DMS53 treated with DMSO at 0.1 percent for 48 hours (cell line): ENCODE results near the gene DYRK1A.

Experiments
- DNase-seq: peaks from one replicate; lab custom pipeline; 2025; ENCODE audit not compliant: unreplicated experiment; lab: John Stamatoyannopoulos, UW

Gene DYRK1A

DNA sequence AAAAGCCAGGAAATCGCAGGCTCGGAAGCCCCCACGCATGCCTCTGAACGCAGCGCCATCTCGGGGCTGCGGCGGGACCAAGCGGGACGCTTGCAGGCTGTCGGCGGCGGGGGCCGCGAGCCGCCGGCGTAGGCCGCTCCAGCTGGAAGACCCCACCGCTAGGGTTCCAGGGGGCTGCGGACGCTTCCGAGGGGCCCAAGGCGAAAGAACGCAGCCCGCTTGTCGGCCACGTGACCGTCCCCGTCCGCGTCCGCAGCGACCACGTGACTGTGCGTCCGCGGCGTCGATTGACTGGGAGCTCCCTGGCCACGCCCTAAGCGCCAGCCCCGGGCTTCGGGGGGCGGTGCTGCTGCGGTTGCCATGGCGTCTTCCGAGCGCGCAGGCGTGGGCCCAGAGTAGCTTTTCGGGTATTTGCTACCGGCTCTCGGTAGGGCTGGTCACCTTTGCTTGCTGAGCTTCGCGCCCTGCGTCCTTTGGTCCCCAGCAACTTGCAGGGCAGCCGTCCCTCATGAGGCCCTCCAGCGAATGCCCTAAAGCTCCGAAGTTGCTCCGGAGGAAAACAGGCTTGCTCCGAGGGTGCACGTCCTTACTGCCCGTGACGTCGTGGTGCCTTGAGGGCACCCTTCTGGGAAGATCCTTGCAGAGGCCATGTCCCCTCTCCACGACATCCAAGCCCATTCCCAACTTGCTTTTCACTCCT, 197.2 kb downstream of the DYRK1A start:
- DNase-seq = peak; percentile 84

DNA sequence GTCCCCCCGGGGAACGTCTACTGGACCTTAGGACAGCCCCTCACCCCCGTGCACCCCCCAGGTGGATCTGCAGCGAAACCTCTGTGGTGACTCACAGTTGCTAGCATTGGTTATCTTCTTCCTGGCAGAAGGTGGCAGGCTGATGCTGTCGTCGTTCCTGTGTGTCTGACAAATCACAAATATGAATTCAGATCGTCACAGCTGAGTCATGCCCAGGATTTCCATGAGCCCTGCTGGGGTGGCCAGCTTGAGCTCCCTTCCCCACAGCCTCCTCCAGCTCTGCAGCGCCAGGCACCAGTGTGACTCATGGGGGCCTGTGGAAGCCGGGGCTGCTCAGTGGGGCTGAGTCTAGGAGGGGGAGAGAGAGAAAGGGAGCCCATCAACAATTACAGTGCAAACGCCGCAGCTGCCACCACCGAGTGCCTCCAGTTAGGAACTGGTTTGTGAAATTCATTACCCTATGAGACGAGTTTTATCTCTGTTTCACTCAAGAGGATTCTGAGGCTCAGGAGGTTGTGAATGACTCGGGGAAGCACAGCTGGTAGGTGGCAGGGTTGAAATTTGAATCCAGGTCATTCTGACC, 197.9 kb downstream of the DYRK1A start:
- peak; percentile 74 for DNase-seq

DNA sequence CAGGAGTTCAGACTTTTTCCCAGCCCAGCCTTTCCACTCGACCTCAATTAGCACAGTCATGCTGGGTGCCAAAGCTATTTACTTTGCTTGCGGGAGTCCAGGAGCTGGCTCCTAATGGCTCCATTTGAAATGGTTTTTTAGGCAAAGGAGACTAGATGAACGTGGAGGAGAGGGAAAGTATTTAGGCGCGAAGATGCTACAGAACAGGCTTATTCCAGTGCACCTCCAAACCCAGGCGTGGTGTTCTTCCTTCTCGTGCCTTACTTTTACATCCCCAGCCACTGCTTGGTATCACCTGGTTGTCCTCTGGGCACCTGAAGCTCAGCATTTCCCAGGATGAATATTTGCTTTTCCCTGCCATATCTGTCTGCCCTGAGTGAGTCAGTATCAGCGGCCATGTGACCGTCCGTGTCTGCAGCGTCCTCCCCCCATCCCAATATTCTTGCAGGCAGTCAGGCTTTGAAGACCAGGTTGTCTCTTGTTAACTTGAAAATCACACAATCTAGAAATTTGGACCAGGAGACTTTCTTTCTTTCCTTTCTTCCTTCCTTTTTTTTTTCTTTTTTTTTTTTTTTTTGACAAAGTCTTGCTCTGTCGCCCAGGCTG, 198.5 kb downstream of the DYRK1A start:
- DNase-seq = peak; percentile 35

DNA sequence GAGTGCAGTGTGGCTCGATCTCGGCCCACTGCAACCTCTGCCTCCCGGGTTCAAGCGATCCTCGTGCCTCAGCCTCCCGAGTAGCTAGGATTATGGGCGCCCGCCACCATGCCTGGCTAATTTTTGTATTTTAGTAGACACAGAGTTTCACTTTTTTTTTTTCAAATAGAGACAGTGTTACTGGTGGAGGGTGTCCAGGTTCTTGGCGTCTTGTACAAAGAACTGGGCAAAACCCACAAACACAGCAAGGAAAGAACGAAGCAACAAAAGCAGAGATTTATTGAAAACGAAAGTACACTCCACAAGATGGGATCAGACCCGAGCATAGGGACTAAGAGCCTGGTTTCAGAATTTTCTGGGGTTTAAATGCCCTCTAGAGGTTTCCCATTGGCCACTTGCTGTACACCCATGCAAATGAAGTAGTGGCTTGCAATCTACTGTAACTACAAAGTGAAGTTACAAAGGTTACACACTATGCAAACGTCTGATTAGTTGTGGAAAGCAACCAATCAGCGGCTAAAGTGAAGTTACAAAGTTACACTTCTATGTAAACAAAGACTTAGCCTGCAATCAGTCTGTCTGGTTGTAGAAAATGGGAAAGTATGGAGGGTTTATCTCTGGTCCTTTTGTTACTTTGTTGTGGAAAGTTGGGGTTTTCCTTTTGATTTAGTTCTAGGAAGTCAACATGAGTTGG, 199.1 kb downstream of the DYRK1A start:
- no peak for DNase-seq

DNA sequence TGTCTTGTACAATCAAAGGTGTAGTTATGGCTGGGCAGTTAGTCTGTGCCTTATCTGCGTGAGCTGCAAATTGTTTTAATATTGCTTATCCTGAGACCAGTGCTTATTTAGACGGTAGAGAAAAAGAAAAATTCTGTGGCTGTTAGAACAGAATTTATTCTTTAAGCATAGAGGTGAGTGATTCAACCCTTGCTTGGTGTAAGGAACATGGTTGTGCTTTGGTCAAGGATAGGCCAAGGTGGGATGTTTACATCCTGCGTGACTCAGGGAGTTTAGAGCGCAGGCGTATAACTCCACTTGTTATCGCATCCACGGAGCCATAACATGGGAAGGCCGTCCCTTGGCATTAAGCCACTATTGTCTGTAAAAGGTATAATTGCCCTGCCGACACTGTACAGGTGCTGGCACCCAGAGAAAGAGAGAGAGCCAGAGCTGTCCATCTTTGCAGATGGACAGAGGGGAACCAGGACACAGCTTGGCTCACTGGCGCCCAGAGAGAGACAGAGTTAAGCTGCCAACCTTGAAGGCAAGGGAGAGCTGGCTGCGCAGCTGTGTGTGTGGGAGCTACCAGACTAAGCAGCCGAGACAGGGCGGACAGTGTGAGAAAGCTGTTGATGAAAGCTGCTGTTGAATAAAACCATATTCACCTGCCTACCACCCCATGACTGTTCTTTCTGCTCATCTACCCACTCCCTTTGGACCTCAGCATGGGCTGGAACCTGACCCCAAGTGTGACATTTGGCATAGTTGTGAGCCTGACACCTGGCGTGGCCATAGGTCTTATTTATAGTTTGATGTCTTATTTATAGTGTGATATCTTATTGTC, 200.4 kb downstream of the DYRK1A start:
- no peak for DNase-seq

DNA sequence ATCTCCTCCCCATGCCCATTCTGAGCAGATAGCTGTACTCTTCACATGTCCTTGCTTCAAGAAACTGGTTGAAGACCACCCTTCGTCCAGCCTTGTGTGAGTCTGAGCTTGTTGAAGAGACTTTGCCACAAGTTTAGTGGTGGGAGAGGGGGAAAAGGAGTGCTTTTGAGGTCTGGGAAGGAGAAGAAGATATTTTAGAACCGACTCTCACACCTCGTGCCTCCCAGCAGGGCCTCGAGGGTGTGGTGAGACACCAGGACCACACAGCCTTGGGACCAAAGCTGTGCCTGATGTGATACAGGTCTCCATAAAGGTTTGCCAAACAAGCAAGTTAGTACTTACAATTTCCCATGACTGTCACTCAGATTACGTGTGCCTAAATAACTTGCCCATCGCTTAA, 201.8 kb downstream of the DYRK1A start:
- no peak for DNase-seq

DNA sequence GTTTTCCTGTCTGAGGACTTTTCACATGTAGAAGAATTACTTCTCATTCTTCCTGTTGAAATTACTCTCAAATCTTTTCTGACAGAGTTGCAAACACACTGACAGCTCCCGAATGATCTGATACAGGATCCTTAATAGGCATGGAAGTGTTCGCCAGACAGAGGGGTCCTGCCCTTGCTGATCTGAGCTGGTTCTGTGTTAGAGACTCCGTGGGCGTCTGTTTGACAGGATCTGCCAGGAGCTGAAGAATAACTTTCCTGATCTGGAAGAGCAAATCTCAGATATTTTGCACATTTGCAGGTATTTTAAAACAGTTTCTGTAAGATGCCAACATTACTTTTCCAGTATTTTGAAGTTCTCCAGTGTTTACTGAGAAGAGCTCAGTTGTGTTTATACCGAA, 202.3 kb downstream of the DYRK1A start:
- DNase-seq = no peak

DNA sequence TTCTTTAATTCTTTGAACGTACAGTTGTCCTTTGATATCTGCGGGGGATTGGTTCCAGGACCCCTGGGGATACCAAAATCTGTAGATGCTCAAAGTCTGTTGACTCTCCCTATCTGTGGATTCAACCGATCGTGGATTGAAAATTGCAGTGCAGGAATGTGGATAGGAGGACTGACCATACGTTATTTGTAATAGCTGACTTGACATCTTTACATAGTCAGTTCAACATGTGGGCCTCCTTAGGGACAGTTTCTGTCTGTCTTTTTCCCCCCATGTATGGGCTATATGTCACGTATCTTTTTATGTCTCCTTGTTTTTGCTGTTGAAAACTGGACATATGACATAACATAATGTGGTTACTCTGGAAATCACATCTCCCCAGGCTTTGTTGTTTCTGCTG, 204.9 kb downstream of the DYRK1A start:
- no peak for DNase-seq

DNA sequence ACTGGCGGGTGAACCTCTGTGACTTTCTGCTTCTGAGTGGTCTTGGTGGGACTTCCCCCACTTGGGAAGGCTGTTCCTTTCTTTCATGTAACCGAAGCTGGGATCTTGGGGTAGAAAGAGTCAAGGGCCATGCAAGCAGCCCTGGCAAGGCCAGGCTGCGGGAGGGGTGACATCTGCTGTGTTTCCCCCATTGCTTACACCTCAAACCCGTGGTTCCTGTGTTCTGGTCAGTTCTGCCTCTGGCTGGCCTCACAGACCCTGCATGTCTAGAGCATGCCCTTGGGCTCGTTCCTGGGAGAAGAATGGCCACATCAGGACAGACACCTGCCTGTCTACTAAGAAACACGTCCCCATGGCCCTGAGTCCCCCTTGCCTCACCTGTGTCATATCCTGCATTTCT, 207.7 kb downstream of the DYRK1A start:
- no peak for DNase-seq

DNA sequence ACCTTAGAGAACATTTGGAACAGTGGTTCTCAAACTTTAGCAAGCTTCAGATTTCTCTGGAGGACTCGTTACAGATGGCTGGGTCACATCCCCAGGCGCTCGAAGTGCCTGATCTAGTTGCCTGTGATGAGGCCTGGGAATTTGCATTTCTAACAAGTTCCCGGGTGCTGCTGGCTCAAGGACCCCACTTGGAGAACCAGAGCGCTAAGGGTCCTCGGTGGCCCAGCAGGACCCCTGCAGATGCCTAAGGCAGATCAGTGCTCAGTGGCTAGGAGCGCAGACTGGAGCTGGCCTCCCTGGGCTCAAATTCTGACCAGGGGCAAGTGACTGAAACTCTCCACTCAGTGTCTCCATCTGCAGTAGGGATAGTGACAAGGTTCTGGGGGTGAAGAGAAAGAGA, 208.2 kb downstream of the DYRK1A start:
- DNase-seq = no peak

DNA sequence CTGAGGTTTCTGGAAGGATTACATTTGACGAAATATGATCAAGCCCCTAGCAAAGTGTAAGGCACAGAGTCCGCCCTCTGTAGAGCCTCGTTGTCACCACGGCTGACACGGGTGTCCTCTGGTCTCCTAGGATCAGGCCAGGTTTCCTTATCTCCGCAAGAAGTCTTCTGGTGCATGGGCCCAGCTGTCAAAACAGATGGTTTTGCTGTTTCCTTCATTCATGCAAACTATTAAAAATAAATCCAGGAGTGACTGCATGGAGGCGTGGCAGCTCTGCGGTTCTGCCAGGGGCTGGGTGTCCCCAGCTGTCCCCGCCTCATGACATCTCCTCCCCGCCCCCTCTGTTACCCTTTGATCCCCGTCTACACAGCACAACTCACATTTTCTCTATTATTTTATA, 209.0 kb downstream of the DYRK1A start:
- no peak for DNase-seq
